ENCODE measurements around the gene ST3GAL6.

ST3GAL6 gene

GRCh38 chr3:98745718-98746117 is 17.4 kb upstream of the ST3GAL6 start:
- DNase-seq (ENCODE audit: low read depth in 2 of 2) = no peak
- H3K4me3 ChIP-seq (replicated peaks in 1 of 2; ENCODE audit: low read depth in 2 of 2, low read length in 2 of 2) = no peak overlapping the region
- TF ChIP-seq CTCF (IDR thresholded peaks at IDR 0.05; ENCODE audit: low read depth, low read length) = no peak

GRCh38 chr3:98746122-98746521 is 17.0 kb upstream of the ST3GAL6 start:
- DNase-seq (ENCODE audit: low read depth in 2 of 2) = no peak
- H3K4me3 ChIP-seq (replicated peaks in 1 of 2; ENCODE audit: low read depth in 2 of 2, low read length in 2 of 2) = no peak overlapping the region
- TF ChIP-seq CTCF (IDR thresholded peaks at IDR 0.05; ENCODE audit: low read depth, low read length) = no peak

GRCh38 chr3:98746882-98747281 is 16.3 kb upstream of the ST3GAL6 start:
- DNase-seq (ENCODE audit: low read depth in 2 of 2) = peak in 1 of 2 donors; percentile 27
- no peak overlapping the region for H3K4me3 ChIP-seq (replicated peaks in 1 of 2; ENCODE audit: low read depth in 2 of 2, low read length in 2 of 2)
- no peak for TF ChIP-seq CTCF (IDR thresholded peaks at IDR 0.05; ENCODE audit: low read depth, low read length)

- no peak for TF ChIP-seq CTCF (IDR thresholded peaks at IDR 0.05; ENCODE audit: low read depth, low read length)
- peak in 1 of 2 donors; percentile 42 for DNase-seq (ENCODE audit: low read depth in 2 of 2)
- H3K4me3 ChIP-seq (replicated peaks in 1 of 2; ENCODE audit: low read depth in 2 of 2, low read length in 2 of 2) = no peak overlapping the region
These were observed 12.7 kb upstream of the ST3GAL6 start for GRCh38 chr3:98750276-98750919.

GRCh38 chr3:98754483-98754882 is 8.7 kb upstream of the ST3GAL6 start:
- DNase-seq (ENCODE audit: low read depth in 2 of 2) = no peak
- no peak overlapping the region for H3K4me3 ChIP-seq (replicated peaks in 1 of 2; ENCODE audit: low read depth in 2 of 2, low read length in 2 of 2)
- no peak for TF ChIP-seq CTCF (IDR thresholded peaks at IDR 0.05; ENCODE audit: low read depth, low read length)

- no peak for TF ChIP-seq CTCF (IDR thresholded peaks at IDR 0.05; ENCODE audit: low read depth, low read length)
These were observed 7.5 kb upstream of the ST3GAL6 start for GRCh38 chr3:98755601-98756000.

GRCh38 chr3:98759629-98760028 is 3.5 kb upstream of the ST3GAL6 start:
- no peak overlapping the region for H3K4me3 ChIP-seq (replicated peaks in 1 of 2; ENCODE audit: low read depth in 2 of 2, low read length in 2 of 2)
- no peak for DNase-seq (ENCODE audit: low read depth in 2 of 2)
- TF ChIP-seq CTCF (IDR thresholded peaks at IDR 0.05; ENCODE audit: low read depth, low read length) = no peak

More at GRCh38 chr3:98755601-98756000, 7.5 kb upstream of the ST3GAL6 start:
- no peak for DNase-seq (ENCODE audit: low read depth in 2 of 2)
- H3K4me3 ChIP-seq (replicated peaks in 1 of 2; ENCODE audit: low read depth in 2 of 2, low read length in 2 of 2) = no peak overlapping the region
